Tibial nerve (tissue), 4 donors: ENCODE data around the gene ABCG1. TPM values are rescaled to one million over a fixed set of nuclear protein-coding genes. Genes with fewer than 3 reads are reported as not detected.

Source experiments
- DNase-seq, 2 donors: peaks; one replicate each; pipeline ENCODE4 v3.0.0-alpha.2; 2019; ENCODE audit warnings: low spot score in 2 of 2
- H3K27ac ChIP-seq, 4 donors: fragments of 200-600 bp; sonication (generic) in 3 of 4; one replicate each; pipeline ENCODE4 v1.5.1; 2017 to 2019; ENCODE audit warnings: mild to moderate bottlenecking in 1 of 4
- H3K27me3 ChIP-seq, 2 donors: fragments of 200-600 bp; sonication (generic) in 1 of 2; one replicate each; pipeline versions ENCODE4 v1.5.1 to v1.6.0; 2017 to 2019
- H3K36me3 ChIP-seq, 3 donors: fragments of 200-600 bp; sonication (generic); one replicate each; pipeline ENCODE4 v1.5.1; 2018 to 2019
- H3K4me1 ChIP-seq, 4 donors: fragments of 200-600 bp; sonication (generic) in 3 of 4; one replicate each; pipeline ENCODE4 v1.5.1; 2017 to 2019
- H3K4me3 ChIP-seq, 4 donors: fragments of 200-600 bp; sonication (generic) in 3 of 4; one replicate each; pipeline ENCODE4 v1.5.1; 2017 to 2019; ENCODE audit warnings: mild to moderate bottlenecking in 1 of 4, moderate library complexity in 1 of 4
- H3K9me3 ChIP-seq, 4 donors: fragments of 200-600 bp; sonication (generic) in 3 of 4; one replicate each; pipeline ENCODE4 v1.5.1; 2017 to 2019
- CTCF ChIP-seq, 5 experiments: fragments of 200-600 bp in 3 of 5; fragments of 450-650 bp in 2 of 5; sonication (generic) in 3 of 5; IDR thresholded peaks; one replicate each; pipeline ENCODE4 v1.5.1; 2016 to 2019; ENCODE audit warnings: antibody characterized with exemption in 5 of 5, mild to moderate bottlenecking in 3 of 5, moderate library complexity in 2 of 5
- EP300 ChIP-seq, 2 donors: sonication (generic); formaldehyde crosslinking; IDR thresholded peaks; one replicate each; pipeline ENCODE4 v1.6.1; 2017; ENCODE audit warnings: antibody characterized with exemption in 2 of 2, mild to moderate bottlenecking in 1 of 2
- POLR2A ChIP-seq, 2 donors: fragments of 450-650 bp; IDR thresholded peaks; one replicate each; pipeline ENCODE4 v1.6.1; 2017; ENCODE audit warnings: antibody characterized with exemption in 2 of 2, mild to moderate bottlenecking in 2 of 2, moderate library complexity in 2 of 2
- WGBS, 2 donors: methylation state at CpG; one replicate each; pipeline ENCODE4 v1.1.5; 2018; 5-methylcytosine and 5-hydroxymethylcytosine counted together
- total RNA-seq, 4 donors: library from RNA; depleted of rRNA; stranded (reverse); fragments of >200 nt; gene quantifications; one replicate each; pipeline ENCODE4 v1.1.0, GENCODE V29; 2016

The ABCG1 gene
- total RNA-seq, 4 donors from 2014 or later = 10.5 to 32.8 (median 18.6) TPM

- DNase-seq = no peak
- Histone ChIP-seq H3K27ac (no peak overlapping the region), H3K36me3 (peaks cover 0 to 29% (median 0%) of the 10 kb centered on the region in 3 donors), H3K27me3 (no peaks in the 10 kb centered on the region), H3K4me1 (no peaks in the 10 kb centered on the region), H3K9me3 (no peaks in the 10 kb centered on the region), H3K4me3 (no peak overlapping the region)
- 88 to 92% methylated on average over 14 to 20 of the region's 20 CpGs for WGBS, 2 donors
- TF ChIP-seq EP300 (IDR thresholded peaks at IDR 0.05) (no peak), POLR2A (IDR thresholded peaks at IDR 0.05) (no peak), CTCF (IDR thresholded peaks at IDR 0.05) (no peak)
Observed at GRCh38 chr21:42279341-42279871, 60.5 kb downstream of the ABCG1 start.

GRCh38 chr21:42279888-42280287 is 60.9 kb downstream of the ABCG1 start:
- Histone ChIP-seq H3K27ac (no peak overlapping the region), H3K4me1 (no peaks in the 10 kb centered on the region), H3K27me3 (no peaks in the 10 kb centered on the region), H3K36me3 (peaks cover 0 to 32% (median 0%) of the 10 kb centered on the region in 3 donors), H3K9me3 (no peaks in the 10 kb centered on the region), H3K4me3 (no peak overlapping the region)
- TF ChIP-seq CTCF (IDR thresholded peaks at IDR 0.05) = no peak
- no peak for TF ChIP-seq POLR2A (IDR thresholded peaks at IDR 0.05)
- no peak for TF ChIP-seq EP300 (IDR thresholded peaks at IDR 0.05)
- no peak for DNase-seq
- WGBS, 2 donors = 84 to 87% methylated on average over 10 to 11 of the region's 11 CpGs

DNA sequence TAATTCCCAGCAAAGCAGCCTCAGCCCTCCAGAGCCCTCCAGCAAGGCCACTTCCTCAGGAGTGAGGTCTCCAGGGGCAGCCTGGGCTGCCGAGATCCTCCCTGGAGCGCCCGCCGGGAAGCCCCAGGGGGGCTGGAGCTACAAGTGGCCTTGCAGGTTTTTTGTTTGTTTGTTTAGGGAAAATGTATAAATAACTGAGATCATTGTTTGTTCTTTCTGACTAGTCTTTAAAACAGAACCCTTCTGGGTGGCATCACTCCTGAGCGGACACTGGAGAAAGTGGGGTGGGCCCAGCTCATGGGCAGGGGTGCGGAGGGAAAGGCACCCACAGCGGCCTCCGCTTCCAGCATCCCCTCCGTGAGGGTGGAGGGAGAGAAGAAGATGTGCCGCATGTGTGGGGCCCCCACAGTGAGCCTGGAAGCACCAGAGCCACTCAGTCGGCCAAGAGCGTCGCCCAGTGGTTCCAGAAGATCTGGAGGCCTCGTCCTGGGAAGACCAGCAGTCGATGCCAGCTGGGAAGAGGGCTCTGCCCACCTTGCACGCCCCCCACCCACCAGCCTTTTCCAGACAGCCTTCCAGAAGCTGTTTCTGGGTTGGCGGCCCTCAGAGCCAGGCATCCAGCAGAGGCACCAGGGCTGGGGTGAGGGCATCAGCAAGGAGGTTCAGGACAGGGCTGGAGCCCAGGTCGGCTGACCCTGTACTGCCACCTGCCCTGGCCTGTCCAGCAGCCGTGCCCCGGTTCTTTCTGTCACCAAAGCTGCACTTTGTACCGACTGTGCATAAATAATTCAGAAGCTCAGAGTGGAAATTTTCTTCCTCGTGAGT is 61.6 kb downstream of the ABCG1 start:
- no peak for DNase-seq
- Histone ChIP-seq H3K4me1 (no peaks in the 10 kb centered on the region), H3K36me3 (peaks cover 0 to 33% (median 0%) of the 10 kb centered on the region in 3 donors), H3K9me3 (no peaks in the 10 kb centered on the region), H3K27me3 (no peaks in the 10 kb centered on the region), H3K4me3 (no peak overlapping the region), H3K27ac (no peak overlapping the region)
- WGBS, 2 donors = 84 to 87% methylated on average over 20 to 22 of the region's 22 CpGs
- no peak for TF ChIP-seq CTCF (IDR thresholded peaks at IDR 0.05)
- no peak for TF ChIP-seq EP300 (IDR thresholded peaks at IDR 0.05)
- TF ChIP-seq POLR2A (IDR thresholded peaks at IDR 0.05) = no peak

DNA sequence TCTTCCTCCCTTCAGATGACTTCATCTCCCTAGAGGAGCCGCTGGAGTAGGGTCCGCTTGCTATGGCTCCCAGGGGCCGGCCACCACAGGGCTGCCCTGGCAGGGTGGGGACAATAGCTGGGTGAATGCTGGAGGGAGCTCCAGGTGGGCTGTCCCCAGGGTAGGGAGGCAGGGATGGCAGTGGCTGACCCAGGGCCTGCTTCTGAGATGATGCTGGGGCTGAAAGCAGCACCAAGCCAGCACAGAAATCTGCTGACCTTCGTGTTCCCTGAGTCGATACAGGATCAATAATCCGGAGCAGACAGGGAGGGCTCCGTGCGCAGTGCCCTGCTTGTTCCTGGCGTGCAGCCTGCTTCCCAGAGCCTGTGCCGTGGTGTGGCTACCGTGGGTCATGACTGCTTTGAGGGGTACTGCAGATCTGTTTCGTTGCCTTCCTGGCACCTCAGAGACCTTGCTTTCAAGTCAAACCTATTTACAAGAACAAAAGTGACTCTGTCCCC is 62.3 kb downstream of the ABCG1 start:
- TF ChIP-seq POLR2A (IDR thresholded peaks at IDR 0.05) (no peak), CTCF (IDR thresholded peaks at IDR 0.05) (no peak), EP300 (IDR thresholded peaks at IDR 0.05) (no peak)
- no peak for DNase-seq

GRCh38 chr21:42282021-42282420 is 63.1 kb downstream of the ABCG1 start:
- H3K27me3 ChIP-seq = no peaks in the 10 kb centered on the region
- H3K4me1 ChIP-seq = no peaks in the 10 kb centered on the region
- H3K36me3 ChIP-seq = peaks cover 0 to 42% (median 0%) of the 10 kb centered on the region in 3 donors
- H3K27ac ChIP-seq = no peak overlapping the region
- no peak for DNase-seq
- H3K4me3 ChIP-seq = no peak overlapping the region
- TF ChIP-seq POLR2A (IDR thresholded peaks at IDR 0.05) = no peak
- TF ChIP-seq CTCF (IDR thresholded peaks at IDR 0.05) = no peak
- no peak for TF ChIP-seq EP300 (IDR thresholded peaks at IDR 0.05)
- H3K9me3 ChIP-seq = no peaks in the 10 kb centered on the region
- 93 to 94% methylated on average over 5 to 6 of the region's 18 CpGs for WGBS, 2 donors

More for the DNA sequence above, 62.3 kb downstream of the ABCG1 start:
- Histone ChIP-seq H3K9me3 (no peaks in the 10 kb centered on the region), H3K4me1 (no peaks in the 10 kb centered on the region), H3K27me3 (no peaks in the 10 kb centered on the region), H3K27ac (no peak overlapping the region), H3K36me3 (peaks cover 0 to 36% (median 0%) of the 10 kb centered on the region in 3 donors), H3K4me3 (no peak overlapping the region)
- 87 to 88% methylated on average over 10 to 12 of the region's 12 CpGs for WGBS, 2 donors
